Left colon (tissue), 2 donors: ENCODE data around the gene PRKN. TPM values are rescaled to one million over a fixed set of nuclear protein-coding genes. Genes with fewer than 3 reads are reported as not detected.

ENCODE experiments used
- ATAC-seq: fragments of 200-7000 bp; cut with Tn5 transposase; one replicate; pipeline ENCODE4 v1.9.1; 2020; ENCODE audit warnings: mild to moderate bottlenecking, moderate library complexity
- DNase-seq, 2 donors: peaks; one replicate each; pipeline ENCODE4 v3.0.0-alpha.2; 2020
- intact Hi-C, 2 donors: fragments of 100-400 bp; cut with DNase I in 1 of 2; cut with micrococcal nuclease in 1 of 2; formaldehyde crosslinking; loops; one replicate each; pipeline versions ENCODE4 v1.11.2 to v1.14.0; 2022; cut with DNase I, micrococcal nuclease
- total RNA-seq, 2 donors: library from RNA; stranded (reverse); fragmentation: NEBNext Ultra II Directional; extraction: Animal tissue kit (Norgen Biotek cat#: 25700); gene quantifications; one replicate each; pipeline ENCODE4 v1.2.1, GENCODE V29; 2021
- donor health status: DM: no; HTN: no; CAD: no.
- donor health status: DM: yes; HTN: yes; CAD: no.

PRKN gene
- total RNA-seq, 2 donors from 2014 or later, result 5.4 to 5.5 TPM

DNA sequence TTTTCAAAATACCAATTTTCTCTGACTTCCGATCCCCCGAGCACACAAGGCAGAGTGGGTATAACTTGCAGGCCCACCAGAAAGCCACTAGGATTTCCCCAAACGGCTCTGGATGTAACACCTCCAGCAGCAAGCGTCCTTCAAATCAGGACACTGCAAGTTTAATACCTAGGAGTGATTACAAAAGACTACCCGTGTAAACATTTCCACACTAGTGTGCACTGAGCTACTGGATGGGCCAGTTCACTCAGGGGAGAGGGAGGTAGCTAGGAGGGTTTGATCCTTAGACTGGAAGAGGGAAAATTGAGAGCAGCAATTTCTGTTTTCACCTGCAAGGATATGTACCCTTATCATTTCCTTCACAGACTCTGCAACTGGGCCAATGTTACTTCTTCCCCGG is 1361.9 kb downstream of the PRKN start:
- ATAC-seq (no peak), DNase-seq (no peak)
- intact Hi-C loops, result no loop called here

DNA sequence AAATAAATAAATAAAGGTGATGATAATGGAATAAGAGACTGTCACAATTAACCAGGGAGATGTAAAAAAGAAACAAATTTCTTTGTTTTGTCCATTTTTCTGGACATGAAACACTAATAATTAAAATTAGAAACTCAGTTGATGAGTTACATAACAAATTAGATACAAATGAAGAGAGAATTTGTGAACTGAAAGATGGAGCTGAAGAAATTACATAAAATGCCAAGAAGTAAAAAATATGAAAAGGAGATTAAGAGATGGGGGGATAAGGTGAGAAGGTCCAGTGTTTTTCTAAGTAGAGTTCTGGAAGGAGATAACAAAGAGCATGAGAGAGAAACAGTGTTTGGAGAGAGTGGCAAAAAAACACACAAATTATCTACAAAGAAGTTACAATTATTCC is 1364.3 kb downstream of the PRKN start:
- intact Hi-C loops, result no loop called here
- ATAC-seq, result no peak
- no peak for DNase-seq

DNA sequence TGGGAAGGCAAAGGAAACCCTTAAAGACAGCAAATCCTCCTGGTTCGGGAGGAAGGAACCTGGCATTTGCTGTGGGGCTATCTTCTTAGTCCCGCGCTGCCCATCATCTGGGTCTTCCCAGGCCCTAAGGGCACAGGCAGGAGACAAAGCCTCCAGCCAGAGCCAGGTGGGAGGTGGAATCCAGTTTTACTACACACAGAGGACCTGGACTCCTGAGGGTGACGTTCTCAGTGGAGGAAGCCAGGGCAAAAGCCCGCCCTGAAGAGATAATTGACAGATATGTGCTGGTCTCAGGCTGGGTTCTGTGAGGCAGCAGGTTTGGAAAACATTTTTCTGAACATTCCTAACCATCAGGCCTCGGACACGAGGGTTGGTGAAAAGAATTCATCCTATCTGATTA is 1365.3 kb downstream of the PRKN start:
- ATAC-seq, result no peak
- intact Hi-C loops, result no loop called here

DNA sequence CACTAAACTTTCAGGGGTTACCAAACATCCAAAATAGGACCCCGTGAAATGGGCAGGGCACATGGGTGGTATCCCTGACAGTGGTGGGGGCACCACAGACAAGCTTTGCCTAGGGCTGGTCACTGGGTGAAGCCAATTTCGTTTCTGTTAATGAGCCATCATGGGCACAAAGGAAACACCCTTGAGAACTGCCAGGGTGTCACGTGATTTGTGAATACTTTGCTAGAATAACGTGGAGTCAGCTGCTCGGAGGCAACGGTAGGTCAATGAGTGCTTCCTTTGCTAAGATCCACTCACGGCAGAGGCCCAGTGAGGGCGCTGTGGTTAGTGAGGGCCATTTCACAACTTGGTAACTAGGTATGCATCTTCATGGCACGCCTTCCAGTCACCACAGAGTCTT is 1366.0 kb downstream of the PRKN start:
- ATAC-seq (no peak), DNase-seq (no peak)
- intact Hi-C loops, result no loop called here

More for the DNA sequence above, 1365.3 kb downstream of the PRKN start:
- no peak for DNase-seq

DNA sequence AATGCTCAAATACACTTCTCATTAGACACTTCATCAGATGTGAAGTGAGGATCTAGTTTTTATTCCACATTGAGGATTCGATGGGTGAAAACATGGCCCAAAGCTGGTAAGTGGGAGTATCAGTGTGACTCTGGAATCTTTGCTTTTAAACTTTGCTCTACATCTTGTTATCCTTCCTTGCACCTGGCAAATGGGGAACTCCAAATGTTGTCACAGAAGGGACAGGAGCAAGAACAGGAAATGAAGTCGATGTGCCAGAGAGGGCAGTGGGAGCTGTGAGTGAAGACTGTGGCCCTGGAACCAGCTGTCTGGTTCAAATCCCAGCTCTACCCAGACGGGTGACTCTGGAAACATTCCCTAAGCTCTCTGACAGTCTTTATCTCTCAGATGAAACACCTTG is 1367.0 kb downstream of the PRKN start:
- DNase-seq (no peak), ATAC-seq (no peak)
- intact Hi-C loops, result no loop called here

DNA sequence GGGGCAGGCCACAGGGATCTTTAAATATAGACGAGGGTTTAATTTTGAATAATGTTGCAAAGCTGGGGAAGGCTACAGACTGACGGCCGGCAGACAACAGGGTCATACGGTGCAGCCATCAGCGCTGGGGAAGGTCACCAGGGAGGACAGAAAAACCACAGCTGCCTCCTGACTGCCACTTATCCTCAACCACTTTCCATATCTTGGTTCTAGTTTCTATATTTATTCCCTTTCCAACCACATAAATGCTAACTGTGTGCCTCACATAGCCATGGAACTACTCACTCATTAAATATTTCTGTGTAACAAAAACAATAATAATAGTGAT is 1368.0 kb downstream of the PRKN start:
- DNase-seq (no peak), ATAC-seq (no peak)
- intact Hi-C loops, result no loop called here

DNA sequence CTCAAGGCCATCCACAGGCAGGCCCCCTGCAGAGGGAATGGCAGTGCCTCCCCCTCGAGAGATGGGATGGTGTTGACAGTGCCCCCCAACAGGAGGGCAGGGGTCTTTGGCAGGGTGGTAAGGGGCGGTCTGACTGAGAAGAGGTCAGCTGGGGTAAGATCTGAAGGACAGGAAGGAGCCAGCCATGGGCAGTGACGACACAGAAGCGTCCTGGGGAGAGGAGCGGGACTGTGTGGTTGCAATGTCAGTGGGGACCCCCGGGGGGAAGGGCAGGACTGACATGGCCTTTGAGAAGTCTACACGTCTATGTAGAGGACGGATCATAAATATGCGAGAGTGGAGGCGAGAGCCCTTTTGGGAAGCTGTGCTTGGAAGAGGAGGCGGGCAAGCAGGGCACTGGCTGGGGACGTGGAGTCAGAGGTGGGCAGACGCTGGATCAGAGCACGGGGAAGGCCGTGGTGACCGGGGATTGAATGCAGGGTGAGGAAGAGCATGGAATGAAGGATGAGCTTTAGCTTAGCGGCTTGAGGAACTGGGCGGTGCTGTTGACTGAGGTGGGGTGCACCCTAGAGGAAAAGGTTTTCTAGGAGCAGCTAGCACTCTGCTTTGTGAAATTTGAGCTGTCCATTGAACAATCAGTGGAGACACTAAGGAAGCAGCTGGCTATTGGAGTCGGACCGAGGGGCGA is 1371.3 kb downstream of the PRKN start:
- ATAC-seq, result no peak
- intact Hi-C loops, result no loop called here

DNA sequence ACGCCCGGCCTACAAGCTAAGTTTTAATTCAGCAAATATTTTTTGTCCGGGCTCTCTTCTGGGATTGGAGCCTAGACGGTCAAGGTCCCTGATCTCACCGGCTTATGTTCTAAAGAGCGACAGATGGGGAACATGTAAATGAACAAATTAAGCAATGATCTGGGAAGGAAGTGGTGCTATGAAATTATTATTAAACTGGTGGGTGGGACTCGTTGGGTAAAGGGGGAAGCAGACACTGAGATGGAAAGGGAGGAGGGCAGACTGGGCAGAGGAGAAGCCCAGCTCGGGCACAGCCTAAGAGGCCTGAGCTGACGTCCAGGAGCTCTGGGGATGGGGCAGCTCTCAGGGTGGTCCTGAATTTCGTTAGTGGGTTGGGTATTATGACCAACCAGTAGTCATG is 1371.9 kb downstream of the PRKN start:
- DNase-seq, result no peak
- no peak for ATAC-seq
- intact Hi-C loops, result no loop called here

More for the DNA sequence above, 1371.3 kb downstream of the PRKN start:
- DNase-seq, result no peak

DNA sequence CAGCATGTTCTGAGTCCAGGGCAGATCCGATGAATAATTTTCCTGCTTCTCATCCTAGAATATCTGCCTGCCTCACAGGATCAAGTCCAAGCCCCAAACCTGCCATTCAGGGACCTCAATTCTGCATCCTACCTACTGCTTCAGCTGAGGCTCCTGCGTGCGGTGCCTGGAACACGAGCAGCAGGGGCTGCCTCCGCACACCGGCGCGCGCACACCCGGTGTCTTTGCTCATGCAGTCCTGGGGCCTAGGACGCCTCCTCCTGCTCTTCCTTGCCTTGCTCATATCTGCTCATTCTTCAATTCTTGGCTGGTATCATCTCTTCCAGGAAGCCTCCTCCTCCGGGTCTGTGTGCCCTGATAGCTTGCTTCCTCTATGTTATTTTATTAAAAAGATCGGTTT is 1372.6 kb downstream of the PRKN start:
- DNase-seq (no peak), ATAC-seq (no peak)
- intact Hi-C loops, result no loop called here

DNA sequence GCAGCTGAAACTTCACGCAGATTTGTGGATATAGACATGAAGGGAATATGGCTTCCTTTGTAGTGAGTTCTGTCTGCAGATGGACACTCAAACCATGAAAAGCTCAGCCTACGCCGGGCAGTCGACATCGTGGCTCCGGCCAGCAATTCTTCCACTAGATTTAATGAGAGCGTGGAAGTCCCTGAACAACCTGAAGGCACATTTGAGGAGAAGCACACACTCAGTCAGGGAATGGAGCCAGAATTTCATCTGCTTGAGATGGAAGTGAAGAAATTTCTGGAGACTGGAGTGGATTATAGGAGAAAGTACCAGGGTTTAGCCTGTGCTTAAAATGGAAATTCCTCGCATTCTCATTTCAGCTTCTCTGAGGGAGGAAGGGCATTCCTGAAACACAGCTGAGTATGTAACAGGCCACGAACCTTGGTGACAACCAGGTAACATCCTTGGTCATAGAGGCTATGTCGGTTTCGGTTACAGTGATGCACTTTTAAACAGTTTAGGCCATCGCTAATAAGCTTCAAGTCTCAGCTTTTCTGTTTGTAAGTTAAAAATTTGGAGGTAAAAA is 1373.2 kb downstream of the PRKN start:
- intact Hi-C loops, result no loop called here
- no peak for DNase-seq
- ATAC-seq, result no peak

DNA sequence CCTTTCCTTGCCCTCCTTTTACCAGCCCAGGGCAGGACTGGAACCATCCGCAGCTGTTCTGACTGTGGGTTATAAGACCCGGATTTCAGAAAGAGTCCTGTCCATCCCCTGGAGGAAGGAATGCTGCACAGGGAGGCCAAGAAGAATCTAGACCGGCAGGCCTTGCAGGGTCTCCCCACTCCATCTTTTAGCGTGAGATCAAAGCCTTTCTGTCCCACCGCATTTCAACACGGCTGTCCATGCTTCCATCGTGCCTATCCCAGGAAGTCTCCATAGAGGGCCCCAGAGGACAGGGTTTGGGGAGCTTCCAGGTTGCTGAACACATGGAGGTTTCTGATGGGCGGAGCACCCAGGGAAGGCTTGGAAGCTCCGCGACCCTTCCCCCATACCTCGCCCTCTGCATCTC is 1374.4 kb downstream of the PRKN start:
- DNase-seq (no peak), ATAC-seq (peak; percentile 66)
- intact Hi-C loops, result no loop called here

DNA sequence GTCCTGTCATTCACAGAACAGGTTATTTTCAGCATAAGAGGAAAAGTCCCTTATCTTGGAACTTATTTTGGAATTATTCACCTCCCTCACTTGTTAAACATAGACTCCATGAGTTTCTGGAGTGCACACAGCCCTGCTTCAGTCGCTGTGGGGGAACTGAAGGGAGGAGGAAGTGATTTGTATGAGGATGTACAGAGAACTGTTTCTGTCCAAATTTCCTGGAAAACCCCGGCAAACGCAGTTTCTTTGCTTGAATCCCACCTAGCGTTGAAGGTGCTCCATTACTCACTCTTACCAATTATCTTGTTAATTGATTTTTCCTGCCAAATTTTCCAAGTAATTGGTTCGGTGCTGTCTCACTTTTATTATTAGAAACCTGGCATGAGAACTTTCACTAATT is 1375.7 kb downstream of the PRKN start:
- no peak for DNase-seq
- ATAC-seq, result no peak
- intact Hi-C loops, result no loop called here

DNA sequence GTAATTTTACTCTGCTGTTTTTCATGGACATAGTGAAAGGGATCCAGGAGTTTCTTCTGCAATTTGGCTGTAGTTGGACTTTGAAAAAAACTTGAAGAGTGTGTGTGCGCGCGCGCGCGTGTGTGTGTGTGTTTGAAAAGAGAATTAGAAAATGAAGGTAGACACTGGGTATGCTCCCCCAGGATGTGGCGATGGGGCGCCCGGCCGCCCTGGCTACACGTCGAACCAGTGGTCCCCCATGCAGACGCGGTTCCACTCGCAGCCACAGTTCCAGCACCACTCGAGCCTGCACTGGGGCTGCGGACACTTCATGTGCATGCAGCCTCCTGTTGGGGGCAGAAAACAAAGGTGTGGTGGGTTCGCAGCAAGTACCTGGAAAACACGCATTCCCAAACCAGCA is 1377.7 kb downstream of the PRKN start:
- intact Hi-C loops, result no loop called here
- ATAC-seq (no peak), DNase-seq (no peak)

DNA sequence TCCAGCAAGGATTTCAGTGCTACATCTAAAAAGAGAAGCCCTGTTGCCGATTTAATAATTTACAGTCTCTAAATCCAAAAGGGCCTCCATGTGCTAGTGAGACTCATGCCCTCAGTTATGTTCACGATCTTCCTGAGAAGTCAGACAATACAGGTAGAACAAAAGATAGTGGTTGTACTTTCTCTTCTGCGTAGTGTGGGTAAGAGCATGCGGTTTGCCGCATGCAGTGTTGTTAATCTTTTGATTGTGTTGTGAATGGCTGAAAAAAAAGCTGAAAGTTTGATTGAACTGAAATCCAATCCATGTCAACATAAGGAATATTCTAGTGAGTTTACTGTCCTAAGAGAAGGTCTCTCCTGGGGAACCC is 1379.0 kb downstream of the PRKN start:
- no peak for ATAC-seq
- DNase-seq, result no peak
- intact Hi-C loops, result no loop called here

DNA sequence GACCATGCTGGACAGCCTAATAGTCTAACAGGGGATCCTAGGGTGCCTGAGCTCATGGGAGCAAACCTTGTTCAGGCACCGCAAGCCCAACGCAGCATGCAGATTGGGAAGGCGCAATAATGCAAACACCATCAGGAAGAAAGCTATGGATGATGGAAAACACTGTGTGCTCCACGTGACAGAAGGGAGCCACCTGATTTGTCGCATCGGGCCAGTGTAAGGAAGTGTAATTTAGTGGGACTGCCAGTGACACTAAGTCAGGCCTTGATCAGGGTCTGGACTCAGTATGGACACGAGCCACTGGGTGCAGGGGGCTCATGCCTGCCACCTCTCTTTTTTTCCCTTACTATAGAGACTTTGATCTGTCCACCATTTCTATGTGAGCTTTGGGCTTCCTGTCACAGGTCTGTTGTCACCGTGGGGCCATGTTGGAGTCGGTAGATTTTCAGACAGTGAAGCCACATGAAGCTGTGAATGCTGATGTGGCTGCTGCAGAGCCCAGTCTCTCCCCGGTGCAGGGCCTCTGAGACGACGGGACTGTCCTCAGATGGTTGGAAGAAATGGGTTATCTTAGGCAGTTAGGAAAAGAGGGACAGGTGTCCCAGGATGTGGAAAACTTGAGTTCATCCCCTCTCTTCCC is 1379.5 kb downstream of the PRKN start:
- DNase-seq, result no peak
- intact Hi-C loops, result no loop called here
- no peak for ATAC-seq

DNA sequence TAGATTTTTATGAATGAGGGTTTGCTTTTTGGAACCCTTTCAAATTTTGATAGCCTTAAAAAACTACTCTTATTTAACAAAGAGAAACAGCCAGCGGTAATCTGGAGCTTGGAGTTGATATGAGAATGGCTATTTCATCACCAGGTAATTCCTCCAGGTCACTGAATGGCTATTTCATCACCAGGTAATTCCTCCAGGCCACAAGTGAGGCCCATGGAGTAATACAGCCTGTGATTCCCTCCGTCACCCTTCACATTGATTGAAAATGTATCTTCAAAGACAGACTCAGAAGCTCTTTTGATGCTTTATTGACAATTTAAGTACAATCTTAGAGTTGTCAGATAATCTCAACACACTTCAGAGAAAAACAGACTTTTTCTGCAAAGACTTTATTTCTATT is 1380.4 kb downstream of the PRKN start:
- ATAC-seq, result no peak
- no peak for DNase-seq

DNA sequence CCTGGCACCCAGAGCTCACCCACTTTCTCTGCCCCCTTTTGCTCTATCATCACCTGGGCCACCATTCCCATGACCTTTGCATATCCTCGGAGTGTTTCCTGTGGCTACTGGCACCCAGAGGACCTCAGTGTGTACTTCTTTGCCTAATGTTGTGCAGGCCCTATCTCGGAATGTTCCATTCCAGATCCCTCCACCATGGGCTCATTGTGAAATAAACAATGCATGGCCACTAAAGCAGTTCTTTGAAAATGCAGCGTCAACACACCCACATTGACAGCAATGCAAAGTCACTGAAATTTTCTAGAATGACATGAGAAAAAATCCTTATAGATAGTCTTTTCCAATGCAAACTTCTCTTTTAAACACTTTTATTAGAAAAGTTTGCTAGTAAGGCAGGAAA is 1380.8 kb downstream of the PRKN start:
- intact Hi-C loops, result no loop called here
- DNase-seq (no peak), ATAC-seq (no peak)

More for the DNA sequence above, 1380.4 kb downstream of the PRKN start:
- intact Hi-C loops, result no loop called here

DNA sequence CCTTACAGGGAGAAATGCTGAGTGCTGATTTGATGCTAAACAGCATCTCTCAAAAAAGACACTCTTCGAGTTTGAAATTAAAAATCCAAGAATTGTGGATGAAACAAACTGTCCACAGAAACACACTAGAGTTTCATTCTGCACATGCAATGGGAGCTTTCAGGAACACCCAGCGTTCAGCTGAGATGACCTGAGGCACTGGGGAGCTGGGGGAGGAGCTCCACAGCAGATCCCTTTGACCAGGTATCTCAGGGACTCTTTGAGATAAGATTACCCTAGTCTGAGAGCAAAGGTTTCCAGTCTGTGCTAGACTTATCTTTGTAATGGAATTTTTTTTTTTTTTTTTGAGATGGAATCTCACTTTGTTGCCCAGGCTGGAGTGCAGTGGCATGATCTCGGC is 1382.9 kb downstream of the PRKN start:
- ATAC-seq (no peak), DNase-seq (no peak)
- intact Hi-C loops, result no loop called here

DNA sequence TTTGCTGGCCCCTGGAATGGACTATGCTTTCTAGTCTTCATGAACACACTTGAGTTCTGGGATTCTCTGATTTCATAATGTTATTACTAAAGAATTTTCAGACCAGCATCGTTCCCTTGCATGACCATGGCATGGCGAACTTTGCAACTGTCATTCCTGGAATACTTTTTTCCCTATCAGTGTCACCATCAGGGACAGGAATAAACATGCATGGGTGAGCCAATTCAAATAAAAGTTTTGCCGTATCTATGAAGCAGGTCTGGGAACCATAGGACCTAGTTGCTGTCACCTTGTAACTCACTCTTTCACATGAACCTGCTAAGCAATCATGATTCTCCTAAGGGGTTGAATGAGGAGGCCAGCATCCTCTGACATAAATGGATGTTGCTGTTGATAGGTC is 1385.5 kb downstream of the PRKN start:
- DNase-seq (no peak), ATAC-seq (no peak)
- intact Hi-C loops, result no loop called here

DNA sequence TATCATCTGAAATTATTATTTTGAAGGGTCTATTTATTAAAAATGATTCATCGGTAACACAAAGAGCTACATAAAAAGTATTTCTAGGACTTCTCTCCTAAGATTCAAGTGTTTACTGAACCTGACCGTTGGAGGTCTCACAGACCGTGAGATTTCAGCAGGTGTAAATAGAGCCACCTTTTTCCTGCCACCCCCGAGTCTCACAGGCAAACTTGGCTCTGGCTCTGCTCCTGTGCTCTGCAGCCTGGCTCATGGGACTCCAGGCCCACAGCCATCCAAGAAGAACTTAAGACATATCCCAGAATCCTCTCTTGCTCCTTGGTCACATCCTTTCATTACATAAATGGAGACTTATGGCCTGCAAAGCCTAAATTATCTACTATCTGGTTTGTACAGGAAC is 1385.9 kb downstream of the PRKN start:
- no peak for ATAC-seq
- no peak for DNase-seq
- intact Hi-C loops, result no loop called here

DNA sequence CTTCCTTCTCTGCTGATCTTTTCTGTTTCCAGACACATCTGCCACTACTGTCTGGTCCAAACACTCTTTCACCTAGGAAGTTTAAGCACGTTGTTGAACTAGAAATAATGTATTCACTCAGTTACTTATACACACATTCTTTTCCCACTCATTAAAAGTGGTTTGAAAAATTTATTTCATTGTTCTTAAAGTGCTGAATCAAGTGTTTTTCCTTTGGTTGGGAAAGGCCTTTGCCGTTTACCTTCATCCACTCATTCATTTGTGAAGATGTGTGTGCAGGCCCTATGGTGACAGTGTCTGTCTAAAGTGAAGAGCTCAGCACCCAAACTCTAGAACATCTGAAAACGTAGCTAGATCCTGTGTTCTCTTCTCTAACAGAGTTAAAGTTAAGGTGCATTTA is 1389.6 kb downstream of the PRKN start:
- ATAC-seq, result no peak
- intact Hi-C loops, result no loop called here
- no peak for DNase-seq
